ENCODE results near the gene BSND. TPM values are rescaled to one million over a fixed set of nuclear protein-coding genes. Genes with fewer than 3 reads are reported as not detected.
A peak's percentile ranks its signal among the peaks of the same experiment; 100 is the strongest.

Gene BSND
- total RNA-seq, 1 donor from 2014 or later: not detected

- no peaks in the 10 kb centered on the region for H3K36me3 Mint-ChIP-seq (ENCODE audit: low read depth)
- H3K4me3 Mint-ChIP-seq (ENCODE audit: unreplicated experiment): no peak overlapping the region
- DNase-seq (ENCODE audit: low spot score): no peak
- H3K9me3 Mint-ChIP-seq (ENCODE audit: low read depth): peaks cover 5% of the 10 kb centered on the region
- peaks cover 5% of the 10 kb centered on the region for H3K27me3 Mint-ChIP-seq (ENCODE audit: low read depth)
- TF ChIP-seq CTCF (IDR thresholded peaks at IDR 0.05): peak; percentile 11
- no peak overlapping the region for H3K27ac Mint-ChIP-seq (ENCODE audit: unreplicated experiment)
- H3K4me1 Mint-ChIP-seq (ENCODE audit: low read depth): peaks cover 21% of the 10 kb centered on the region
Measured at GRCh38 chr1:55010887-55011217, 12.1 kb downstream of the BSND start.

- no peak for DNase-seq (ENCODE audit: low spot score)
- Mint-ChIP-seq H3K27ac (ENCODE audit: unreplicated experiment) (no peak overlapping the region), H3K27me3 (ENCODE audit: low read depth) (peaks cover 5% of the 10 kb centered on the region), H3K4me1 (ENCODE audit: low read depth) (peaks cover 27% of the 10 kb centered on the region), H3K9me3 (ENCODE audit: low read depth) (peaks cover 5% of the 10 kb centered on the region), H3K4me3 (ENCODE audit: unreplicated experiment) (no peak overlapping the region), H3K36me3 (ENCODE audit: low read depth) (no peaks in the 10 kb centered on the region)
- no peak for TF ChIP-seq CTCF (IDR thresholded peaks at IDR 0.05)
Measured at GRCh38 chr1:55012661-55013060, 13.9 kb downstream of the BSND start.

- Mint-ChIP-seq H3K36me3 (ENCODE audit: low read depth) (no peaks in the 10 kb centered on the region), H3K27ac (ENCODE audit: unreplicated experiment) (no peak overlapping the region), H3K27me3 (ENCODE audit: low read depth) (peaks cover 7% of the 10 kb centered on the region), H3K4me1 (ENCODE audit: low read depth) (peaks cover 24% of the 10 kb centered on the region), H3K4me3 (ENCODE audit: unreplicated experiment) (no peak overlapping the region), H3K9me3 (ENCODE audit: low read depth) (no peaks in the 10 kb centered on the region)
- no peak for DNase-seq (ENCODE audit: low spot score)
- TF ChIP-seq CTCF (IDR thresholded peaks at IDR 0.05): no peak
Measured at GRCh38 chr1:55015123-55015522, 16.4 kb downstream of the BSND start.

- TF ChIP-seq CTCF (IDR thresholded peaks at IDR 0.05): no peak
Measured at GRCh38 chr1:55015731-55016620, 17.2 kb downstream of the BSND start.

GRCh38 chr1:55018395-55018794 is 19.7 kb downstream of the BSND start:
- Mint-ChIP-seq H3K4me3 (ENCODE audit: unreplicated experiment) (no peak overlapping the region), H3K36me3 (ENCODE audit: low read depth) (no peaks in the 10 kb centered on the region), H3K9me3 (ENCODE audit: low read depth) (no peaks in the 10 kb centered on the region), H3K4me1 (ENCODE audit: low read depth) (peaks cover 30% of the 10 kb centered on the region), H3K27ac (ENCODE audit: unreplicated experiment) (no peak overlapping the region), H3K27me3 (ENCODE audit: low read depth) (peaks cover 4% of the 10 kb centered on the region)
- TF ChIP-seq CTCF (IDR thresholded peaks at IDR 0.05): no peak
- DNase-seq (ENCODE audit: low spot score): no peak

More at GRCh38 chr1:55015731-55016620, 17.2 kb downstream of the BSND start:
- H3K4me3 Mint-ChIP-seq (ENCODE audit: unreplicated experiment): peak overlapping the region; percentile 11
- no peak for DNase-seq (ENCODE audit: low spot score)
- peaks cover 24% of the 10 kb centered on the region for H3K4me1 Mint-ChIP-seq (ENCODE audit: low read depth)
- H3K27me3 Mint-ChIP-seq (ENCODE audit: low read depth): peaks cover 7% of the 10 kb centered on the region
- no peaks in the 10 kb centered on the region for H3K9me3 Mint-ChIP-seq (ENCODE audit: low read depth)
- peak overlapping the region; percentile 79 for H3K27ac Mint-ChIP-seq (ENCODE audit: unreplicated experiment)
- no peaks in the 10 kb centered on the region for H3K36me3 Mint-ChIP-seq (ENCODE audit: low read depth)

All from chondrocyte (in vitro differentiated cells).